ENCODE results near the gene FBXO31. TPM values are rescaled to one million over a fixed set of nuclear protein-coding genes. Genes with fewer than 3 reads are reported as not detected.
"Not testable (repeated sequence)": the region's sequence is repeated elsewhere in the genome, so short reads cannot be mapped to it uniquely, and the experiment has no call there.

The FBXO31 gene
- total RNA-seq, 1 donor from 2014 or later = 44.6 TPM

- DNase-seq (ENCODE audit: low spot score) (no peak), ATAC-seq (peak; percentile 6)
Measured at GRCh38 chr16:87411375-87412271, 28.0 kb upstream of the FBXO31 start.

GRCh38 chr16:87410968-87411367 lies 27.4 kb upstream of the FBXO31 start:
- DNase-seq (ENCODE audit: low spot score) (no peak), ATAC-seq (no peak)

DNA sequence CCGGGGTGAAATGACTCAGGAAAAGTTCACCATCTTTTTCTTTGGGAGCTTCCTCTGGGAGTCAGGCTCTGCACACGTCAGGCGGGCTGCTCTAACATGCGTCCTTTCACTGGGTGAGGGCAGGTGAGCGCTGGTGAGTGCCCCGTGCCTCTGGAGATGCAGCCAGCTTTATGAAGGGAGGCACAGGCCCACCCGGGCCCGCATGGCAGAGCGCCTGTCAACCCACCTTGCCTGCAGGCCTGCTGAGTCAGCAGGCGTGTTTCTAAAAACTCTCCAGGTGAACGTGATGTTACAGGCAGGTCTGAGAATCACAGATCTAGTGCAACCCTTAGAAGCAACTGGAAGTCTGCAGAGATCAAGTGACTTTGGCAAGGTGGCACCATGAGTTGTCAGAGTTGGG lies 27.0 kb upstream of the FBXO31 start:
- ATAC-seq = no peak
- DNase-seq (ENCODE audit: low spot score) = no peak

GRCh38 chr16:87409781-87410180 lies 26.2 kb upstream of the FBXO31 start:
- ATAC-seq (no peak), DNase-seq (ENCODE audit: low spot score) (no peak)

- DNase-seq (ENCODE audit: low spot score) (no peak), ATAC-seq (no peak)
Measured at GRCh38 chr16:87409153-87409552, 25.6 kb upstream of the FBXO31 start.

GRCh38 chr16:87407511-87408112 lies 24.0 kb upstream of the FBXO31 start:
- peak; percentile 49 for ATAC-seq
- no peak for DNase-seq (ENCODE audit: low spot score)

DNA sequence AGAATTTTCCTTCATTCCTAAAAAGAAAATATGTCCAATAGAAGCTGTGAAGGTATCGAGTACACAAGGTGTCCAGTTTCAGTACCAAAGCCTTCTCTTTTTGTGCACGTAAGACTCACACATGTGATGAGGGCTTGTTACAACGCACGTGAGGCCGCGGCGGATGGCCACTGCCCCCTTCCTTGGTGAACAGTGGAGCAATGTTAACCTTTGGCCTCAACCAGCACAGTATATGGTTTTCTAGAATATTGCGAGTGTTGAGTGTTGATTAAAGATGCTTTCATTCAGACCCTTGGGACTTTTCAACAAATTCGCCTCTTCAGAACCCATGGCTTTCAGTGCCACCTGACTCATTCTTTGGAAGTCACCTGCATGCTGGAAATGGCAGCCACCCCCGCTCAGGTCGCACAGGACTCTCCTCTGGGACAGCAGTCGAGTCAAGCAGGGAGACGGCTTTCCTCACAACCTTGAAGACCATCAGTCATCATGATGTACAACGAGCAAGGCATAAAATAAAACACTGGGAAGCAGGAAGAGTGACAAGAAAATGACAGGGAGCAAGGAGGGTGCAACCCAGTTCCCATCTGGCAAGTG lies 23.0 kb upstream of the FBXO31 start:
- ATAC-seq (no peak), DNase-seq (ENCODE audit: low spot score) (no peak)

DNA sequence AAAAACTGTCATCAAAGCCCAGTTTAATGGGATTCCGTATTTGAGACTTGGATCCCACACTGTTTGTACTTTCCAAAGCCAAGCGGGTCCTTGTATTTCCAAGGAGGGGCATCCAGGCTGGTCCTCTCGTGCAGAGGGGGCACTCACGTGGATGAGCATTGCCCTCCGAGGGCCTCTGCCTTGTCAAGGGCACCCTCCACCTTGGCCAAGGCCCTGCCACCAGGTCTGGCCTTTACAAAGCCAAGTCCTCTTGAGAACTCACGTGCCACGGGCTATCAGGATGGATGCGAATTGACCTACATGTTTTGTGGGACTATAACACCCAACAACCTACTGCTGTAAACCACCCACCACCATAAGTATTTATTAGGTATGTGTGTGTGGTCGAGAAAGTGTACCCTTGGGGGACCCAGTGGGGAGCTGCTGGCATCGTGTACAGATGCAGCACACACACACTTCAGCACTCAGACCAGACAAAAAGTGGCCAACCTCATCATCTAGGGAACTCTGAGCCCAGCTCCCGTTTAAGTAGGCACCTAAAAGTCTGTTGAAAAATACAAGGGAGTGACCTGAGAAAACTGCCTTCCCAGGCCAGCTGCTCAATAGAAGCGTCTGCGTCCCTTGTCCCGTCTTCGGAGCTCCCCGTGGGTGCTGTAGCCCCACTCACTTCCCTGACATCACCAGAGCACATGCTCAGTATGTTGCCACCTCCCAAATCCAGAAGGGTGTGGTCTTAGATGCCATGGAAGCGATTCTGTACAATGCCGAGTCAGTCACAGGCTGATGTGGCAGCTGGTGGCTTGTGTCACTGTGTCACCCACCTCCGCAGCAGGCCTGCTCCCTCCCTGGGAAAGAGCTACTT lies 21.4 kb upstream of the FBXO31 start:
- ATAC-seq = no peak
- no peak for DNase-seq (ENCODE audit: low spot score)

- DNase-seq (ENCODE audit: low spot score) = no peak
Measured at GRCh38 chr16:87395181-87395842, 11.7 kb upstream of the FBXO31 start.

DNA sequence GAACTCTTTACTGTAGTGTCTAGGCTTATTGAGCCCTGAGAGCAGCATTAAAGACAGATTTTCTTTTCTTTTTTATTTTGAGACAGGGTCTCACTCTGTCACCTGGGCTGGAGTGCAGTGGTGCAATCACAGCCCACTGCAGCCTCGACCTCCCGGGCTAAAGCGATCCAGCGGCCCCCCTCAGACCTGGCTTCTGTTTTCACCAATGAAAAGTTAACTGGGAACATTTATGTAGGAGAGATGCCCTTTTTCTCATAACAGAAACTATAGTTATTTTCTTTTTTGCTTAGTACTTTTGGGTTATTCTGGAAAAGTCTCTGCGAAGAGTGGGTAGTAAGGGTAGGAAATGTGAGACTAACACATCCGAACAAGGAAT lies 10.1 kb upstream of the FBXO31 start:
- ATAC-seq = no peak
- DNase-seq (ENCODE audit: low spot score) = no peak

More at GRCh38 chr16:87395181-87395842, 11.7 kb upstream of the FBXO31 start:
- no peak for ATAC-seq

DNA sequence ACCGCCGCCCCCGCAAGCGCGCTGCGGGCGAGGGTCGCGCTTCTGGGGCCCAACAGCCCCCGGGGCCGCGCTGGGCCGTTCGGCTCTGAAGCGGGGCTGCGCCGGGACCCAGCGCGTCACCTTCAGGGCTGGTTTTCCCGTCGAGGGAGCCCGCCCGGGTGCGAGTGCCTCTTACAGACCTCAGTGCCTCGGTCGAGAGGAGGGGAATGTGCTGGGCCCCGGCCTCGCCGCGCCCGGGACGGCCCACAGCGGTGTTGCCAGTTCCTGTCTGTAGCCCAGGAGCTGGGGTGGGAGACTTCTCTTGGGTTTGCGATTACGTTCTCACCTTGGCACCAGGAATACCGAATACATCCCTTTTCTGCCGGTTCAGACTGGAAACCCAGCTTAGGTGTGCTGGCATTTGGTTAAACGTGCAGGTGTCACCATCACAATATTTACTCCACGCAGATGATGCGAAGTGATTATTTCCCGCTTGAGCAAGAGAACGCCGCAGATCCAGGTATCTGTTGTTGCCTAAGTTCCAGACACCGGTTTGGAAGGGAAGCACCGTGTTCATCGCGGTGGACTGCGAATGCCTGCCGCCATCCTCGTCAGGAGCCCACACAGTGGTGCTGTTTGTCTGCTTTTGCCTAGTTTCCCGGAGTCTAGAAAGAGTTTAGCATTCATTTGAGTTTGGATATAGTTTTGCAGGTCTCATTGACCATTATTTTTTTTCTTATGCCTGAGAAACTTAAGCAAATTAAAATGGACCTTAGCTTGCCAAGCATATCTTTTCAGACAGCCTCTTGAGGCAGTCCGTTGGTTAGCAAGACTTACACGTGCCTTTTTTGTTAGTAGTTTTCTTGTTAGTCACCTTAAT lies 9.5 kb upstream of the FBXO31 start:
- peak; percentile 4 for ATAC-seq
- DNase-seq (ENCODE audit: low spot score) = peak; percentile 64

DNA sequence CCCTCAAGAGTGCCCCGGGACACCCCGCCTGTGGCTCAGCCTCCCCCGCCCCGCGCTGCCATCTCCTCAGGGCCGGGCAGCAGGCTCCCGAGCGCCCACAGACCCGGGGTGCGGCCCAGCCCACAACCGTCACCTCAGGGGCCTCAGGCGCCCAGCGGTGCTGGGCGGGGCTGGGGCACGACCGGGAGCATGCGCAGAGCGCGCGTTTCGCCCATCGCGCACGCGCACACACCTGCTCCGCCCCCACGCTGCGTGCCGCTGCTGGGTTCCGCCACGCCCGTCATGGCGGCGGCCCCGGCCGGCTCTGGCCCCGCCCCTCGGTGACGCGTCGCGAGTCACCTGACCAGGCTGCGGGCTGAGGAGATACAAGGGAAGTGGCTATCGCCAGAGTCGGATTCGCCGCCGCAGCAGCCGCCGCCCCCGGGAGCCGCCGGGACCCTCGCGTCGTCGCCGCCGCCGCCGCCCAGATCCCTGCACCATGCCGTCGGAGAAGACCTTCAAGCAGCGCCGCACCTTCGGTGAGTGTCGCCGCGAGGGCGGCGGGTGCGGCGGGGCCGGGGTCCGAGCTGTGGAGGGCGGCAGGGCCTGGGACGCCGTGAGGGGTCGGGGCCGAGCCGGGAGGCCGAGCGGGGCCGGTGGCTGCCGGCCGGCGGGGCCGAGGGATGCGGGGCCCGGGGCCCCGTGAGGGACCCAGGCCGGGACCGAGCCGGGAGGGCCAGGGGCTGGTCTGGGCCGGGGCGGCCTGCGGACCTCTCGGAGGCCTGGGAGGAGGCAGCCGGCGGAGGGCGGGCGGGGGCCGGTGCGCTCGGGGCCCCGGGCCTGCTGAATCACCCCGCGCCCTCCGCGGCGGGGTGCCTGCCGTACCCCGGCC lies 8.6 kb upstream of the FBXO31 start, which contains the start of gene MAP1LC3B:
MAP1LC3B (plus strand) TSS at position 387 of the 871 bp plus-strand sequence; CDS start at position 479, 92 bp downstream.
- ATAC-seq (peak; percentile 82), DNase-seq (ENCODE audit: low spot score) (peak; percentile 99)

- DNase-seq (ENCODE audit: low spot score) (peak; percentile 81), ATAC-seq (peak; percentile 54)
Measured at GRCh38 chr16:87391324-87391949, 7.9 kb upstream of the FBXO31 start.

- no peak for DNase-seq (ENCODE audit: low spot score)
Measured at GRCh38 chr16:87390641-87391323, 7.2 kb upstream of the FBXO31 start.

DNA sequence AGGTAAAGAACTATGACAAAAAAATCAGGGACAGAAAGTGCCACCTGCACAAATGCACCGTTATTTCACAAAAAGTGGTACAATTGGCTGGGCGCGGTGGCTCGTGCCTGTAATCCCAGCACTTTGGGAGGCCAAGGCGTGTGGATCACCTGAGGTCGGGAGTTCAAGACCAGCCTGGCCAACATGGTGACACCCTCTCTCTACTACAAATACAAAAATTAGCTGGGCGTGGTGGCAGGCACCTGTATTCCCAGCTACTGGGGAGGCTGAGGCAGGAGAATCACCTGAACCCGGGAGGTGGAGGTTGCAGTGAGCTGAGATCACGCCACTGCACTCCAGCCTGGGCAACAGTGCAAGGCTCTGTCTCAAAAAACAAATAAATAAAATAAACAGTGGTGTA lies 6.3 kb upstream of the FBXO31 start:
- DNase-seq (ENCODE audit: low spot score); ATAC-seq: not testable (repeated sequence)

More at GRCh38 chr16:87390641-87391323, 7.2 kb upstream of the FBXO31 start:
- no peak for ATAC-seq

- no peak for DNase-seq (ENCODE audit: low spot score)
- no peak for ATAC-seq
Measured at GRCh38 chr16:87389245-87389644, 5.7 kb upstream of the FBXO31 start.

DNA sequence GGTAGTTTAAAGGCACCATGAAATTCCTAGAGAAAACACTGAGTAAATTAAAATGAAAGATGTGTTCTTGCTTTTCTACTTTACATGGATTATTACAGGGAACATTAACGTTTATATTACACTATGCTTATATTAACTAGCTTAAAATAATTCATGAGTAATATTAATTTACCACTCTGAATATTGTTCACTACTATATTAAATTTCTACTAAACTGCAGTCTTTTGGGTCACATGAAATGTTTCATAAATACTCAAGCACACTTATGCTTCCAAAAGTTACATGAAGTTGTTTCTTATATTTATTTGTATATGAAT lies 5.2 kb upstream of the FBXO31 start:
- DNase-seq (ENCODE audit: low spot score) (no peak), ATAC-seq (no peak)

Data from left lobe of liver (tissue), 2 donors.